ENCODE data around the gene APMAP.
"Not testable (repeated sequence)": the region's sequence is repeated elsewhere in the genome, so short reads cannot be mapped to it uniquely, and the experiment has no call there.

Gene APMAP

GRCh38 chr20:25008388-25009217 lies 16.1 kb upstream of the APMAP start:
- DNase-seq (ENCODE audit: low read depth, low spot score), result no peak

- DNase-seq (ENCODE audit: low read depth, low spot score), result no peak
Observed at GRCh38 chr20:25007491-25008305, 15.1 kb upstream of the APMAP start.

- no peak for DNase-seq (ENCODE audit: low read depth, low spot score)
Observed at GRCh38 chr20:25006431-25007167, 14.0 kb upstream of the APMAP start.

- DNase-seq (ENCODE audit: low read depth, low spot score), result no peak
Observed at GRCh38 chr20:25005661-25006060, 13.1 kb upstream of the APMAP start.

GRCh38 chr20:25005220-25005619 lies 12.7 kb upstream of the APMAP start:
- peak; percentile 56 for DNase-seq (ENCODE audit: low read depth, low spot score)

- no peak for DNase-seq (ENCODE audit: low read depth, low spot score)
Observed at GRCh38 chr20:25003002-25003401, 10.5 kb upstream of the APMAP start.

- DNase-seq (ENCODE audit: low read depth, low spot score), result not testable (repeated sequence)
Observed at GRCh38 chr20:25001323-25001722, 8.8 kb upstream of the APMAP start.

GRCh38 chr20:25000268-25000801 lies 7.8 kb upstream of the APMAP start:
- DNase-seq (ENCODE audit: low read depth, low spot score), result no peak

- no peak for DNase-seq (ENCODE audit: low read depth, low spot score)
Observed at GRCh38 chr20:24999568-24999967, 7.0 kb upstream of the APMAP start.

- DNase-seq (ENCODE audit: low read depth, low spot score), result no peak
Observed at GRCh38 chr20:24998631-24999445, 6.3 kb upstream of the APMAP start.

GRCh38 chr20:24998121-24998520 lies 5.6 kb upstream of the APMAP start:
- DNase-seq (ENCODE audit: low read depth, low spot score), result no peak

- no peak for DNase-seq (ENCODE audit: low read depth, low spot score)
Observed at GRCh38 chr20:24996449-24997377, 4.2 kb upstream of the APMAP start.

GRCh38 chr20:24995741-24996448 lies 3.3 kb upstream of the APMAP start:
- DNase-seq (ENCODE audit: low read depth, low spot score), result no peak

GRCh38 chr20:24994470-24995368 lies 2.2 kb upstream of the APMAP start:
- peak; percentile 61 for DNase-seq (ENCODE audit: low read depth, low spot score)

GRCh38 chr20:24994186-24994465 lies 1.6 kb upstream of the APMAP start:
- DNase-seq (ENCODE audit: low read depth, low spot score), result no peak

- DNase-seq (ENCODE audit: low read depth, low spot score), result no peak
Observed at GRCh38 chr20:24993337-24994185, 1.0 kb upstream of the APMAP start.

- no peak for DNase-seq (ENCODE audit: low read depth, low spot score)
Observed at GRCh38 chr20:24991897-24992486, 559 bp downstream of the APMAP start.

All from smooth muscle cell of the brain vasculature (primary cell).